HG02588 (cell line): ENCODE results near the gene OGFOD3.
"Not testable (repeated sequence)": the region's sequence is repeated elsewhere in the genome, so short reads cannot be mapped to it uniquely, and the experiment has no call there.

ENCODE experiments used
- ATAC-seq: cut with Tn5 transposase; IDR thresholded peaks from one replicate; pipeline ENCODE4 v1.9.1; 2021; ENCODE audit warnings: mild to moderate bottlenecking, moderate library complexity; ENCODE audit not compliant: unreplicated experiment

Gene OGFOD3

DNA sequence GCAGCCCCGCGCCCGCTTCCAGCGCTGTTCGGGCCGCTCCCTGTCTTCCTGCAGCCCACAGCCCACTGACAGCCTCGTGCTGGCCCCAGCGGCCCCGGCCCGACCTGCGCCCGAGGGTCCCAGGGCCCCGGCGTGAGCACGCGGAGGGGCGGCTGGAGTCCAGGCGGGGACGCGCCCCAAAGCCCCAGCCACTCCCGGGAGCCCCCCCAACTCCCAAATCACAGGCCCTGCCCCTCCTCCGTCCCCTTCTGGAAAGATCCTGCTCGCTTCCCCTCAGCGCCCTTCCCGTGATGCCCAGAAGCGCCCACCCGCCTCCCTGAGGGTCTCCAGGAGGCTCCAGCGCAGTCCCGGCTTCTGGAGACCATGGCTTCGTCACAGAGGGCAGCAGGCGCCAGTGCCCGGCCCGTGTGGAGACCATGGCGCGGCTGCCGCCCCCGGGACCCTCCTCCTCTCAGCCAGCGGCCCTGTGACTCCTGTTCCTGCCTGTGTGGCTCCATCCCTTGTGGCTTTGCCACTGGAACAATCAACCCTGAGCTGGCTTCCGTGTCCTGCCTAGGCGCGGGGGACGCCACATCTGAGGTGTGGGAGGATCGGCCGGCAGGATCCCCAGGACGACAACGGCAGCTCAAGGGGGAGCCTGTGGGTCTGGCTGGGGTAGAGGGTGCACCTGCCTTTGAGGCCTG lies 42.9 kb downstream of the OGFOD3 start:
- ATAC-seq: no peak

- no peak for ATAC-seq
These were observed 43.6 kb downstream of the OGFOD3 start for GRCh38 chr17:82374626-82375331.

DNA sequence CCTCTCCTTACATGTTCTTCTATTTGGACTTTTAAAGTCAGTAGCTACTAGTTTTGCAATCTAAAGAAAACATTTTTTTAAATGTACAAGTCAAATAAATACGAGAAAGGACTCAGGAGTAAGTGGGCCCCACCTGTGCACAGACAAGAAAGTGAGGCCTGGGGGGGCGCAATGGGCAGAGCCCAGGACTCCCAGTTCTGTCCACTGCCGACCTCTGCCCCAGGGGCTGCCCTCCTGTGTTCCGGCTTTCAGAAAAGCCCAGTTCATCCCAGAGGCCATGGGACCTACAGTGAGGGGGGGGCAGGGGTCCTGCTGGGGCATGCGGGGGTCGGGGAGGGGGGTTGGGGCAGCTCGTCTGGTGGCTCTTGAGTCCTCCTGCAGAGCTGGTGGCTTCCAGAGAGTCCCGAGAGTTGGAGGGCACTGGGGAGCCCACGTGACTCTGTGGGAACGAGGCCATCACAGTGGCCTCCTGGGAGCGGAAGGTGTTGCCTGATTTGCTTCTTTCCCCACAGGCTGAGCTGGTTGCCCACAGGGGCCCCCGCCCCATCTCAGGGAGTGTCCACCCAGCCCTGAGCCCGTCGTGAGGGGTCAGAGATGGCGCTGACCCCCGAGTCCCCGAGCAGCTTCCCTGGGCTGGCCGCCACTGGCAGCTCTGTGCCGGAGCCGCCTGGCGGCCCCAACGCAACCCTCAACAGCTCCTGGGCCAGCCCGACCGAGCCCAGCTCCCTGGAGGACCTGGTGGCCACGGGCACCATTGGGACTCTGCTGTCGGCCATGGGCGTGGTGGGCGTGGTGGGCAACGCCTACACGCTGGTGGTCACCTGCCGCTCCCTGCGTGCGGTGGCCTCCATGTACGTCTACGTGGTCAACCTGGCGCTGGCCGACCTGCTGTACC lies 44.4 kb downstream of the OGFOD3 start:
- no peak for ATAC-seq

DNA sequence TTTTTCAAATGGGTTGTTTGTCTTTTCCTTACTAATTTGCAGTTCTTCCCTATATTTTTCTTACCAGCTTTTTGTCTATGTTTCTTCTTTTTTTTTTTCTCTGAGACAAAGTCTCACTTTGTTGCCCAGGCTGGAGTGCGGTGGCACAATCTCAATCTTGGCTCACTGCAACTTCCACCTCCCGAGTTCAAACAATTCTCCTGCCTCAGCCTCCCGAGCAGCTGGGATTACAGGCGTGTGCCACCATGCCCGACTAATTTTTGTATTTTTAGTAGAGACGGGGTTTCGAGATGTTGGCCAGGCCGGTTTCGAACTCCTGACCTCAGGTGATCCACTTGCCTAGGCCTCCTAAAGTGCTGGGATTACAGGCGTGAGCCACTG lies 45.3 kb downstream of the OGFOD3 start:
- not testable (repeated sequence) for ATAC-seq

DNA sequence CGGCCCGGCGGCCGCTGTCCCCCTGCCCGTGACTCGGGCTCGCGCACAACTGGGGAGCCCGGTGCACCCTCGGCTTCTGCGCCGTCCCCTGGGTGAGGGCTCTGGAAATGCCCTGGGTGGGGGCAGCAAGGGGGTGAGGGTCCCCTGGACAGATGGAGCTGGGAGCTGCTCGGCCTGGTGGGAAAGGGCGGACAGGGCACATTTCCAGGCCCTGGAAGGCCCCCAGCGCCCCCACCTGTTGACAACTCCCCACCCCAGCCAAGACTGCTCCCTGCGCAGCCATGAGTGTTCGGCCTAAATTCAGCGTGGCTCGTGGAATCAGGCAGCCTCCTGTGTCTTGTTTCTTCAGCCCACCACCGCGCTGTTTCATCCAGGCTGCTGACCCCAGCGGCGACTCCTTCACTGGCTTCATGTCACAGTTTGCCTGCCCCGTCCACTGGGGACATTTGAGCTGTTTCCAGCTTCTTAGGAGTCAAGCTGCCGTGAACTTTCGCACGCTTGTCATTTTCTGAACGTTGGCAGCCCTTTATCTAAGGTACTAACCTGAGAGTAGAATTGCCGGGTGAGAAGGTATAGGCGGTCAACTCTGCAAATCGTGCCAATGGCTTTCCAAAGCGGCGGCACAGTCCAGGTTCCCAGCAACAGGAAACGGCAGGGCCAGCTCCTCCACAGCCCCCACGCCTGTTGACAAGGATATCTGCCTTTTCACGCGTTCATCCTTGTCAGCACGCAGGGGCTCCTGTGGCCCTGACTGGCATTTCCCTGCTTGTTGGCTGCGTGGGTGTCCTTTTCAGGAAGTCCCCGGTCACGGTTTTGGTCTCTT lies 45.9 kb downstream of the OGFOD3 start:
- no peak for ATAC-seq

- ATAC-seq: no peak
These were observed 46.8 kb downstream of the OGFOD3 start, which contains the start of gene UTS2R for GRCh38 chr17:82371333-82372248. Gene UTS2R (plus strand): TSS chr17:82371765. CDS start chr17:82374325, 2,560 bp downstream.

DNA sequence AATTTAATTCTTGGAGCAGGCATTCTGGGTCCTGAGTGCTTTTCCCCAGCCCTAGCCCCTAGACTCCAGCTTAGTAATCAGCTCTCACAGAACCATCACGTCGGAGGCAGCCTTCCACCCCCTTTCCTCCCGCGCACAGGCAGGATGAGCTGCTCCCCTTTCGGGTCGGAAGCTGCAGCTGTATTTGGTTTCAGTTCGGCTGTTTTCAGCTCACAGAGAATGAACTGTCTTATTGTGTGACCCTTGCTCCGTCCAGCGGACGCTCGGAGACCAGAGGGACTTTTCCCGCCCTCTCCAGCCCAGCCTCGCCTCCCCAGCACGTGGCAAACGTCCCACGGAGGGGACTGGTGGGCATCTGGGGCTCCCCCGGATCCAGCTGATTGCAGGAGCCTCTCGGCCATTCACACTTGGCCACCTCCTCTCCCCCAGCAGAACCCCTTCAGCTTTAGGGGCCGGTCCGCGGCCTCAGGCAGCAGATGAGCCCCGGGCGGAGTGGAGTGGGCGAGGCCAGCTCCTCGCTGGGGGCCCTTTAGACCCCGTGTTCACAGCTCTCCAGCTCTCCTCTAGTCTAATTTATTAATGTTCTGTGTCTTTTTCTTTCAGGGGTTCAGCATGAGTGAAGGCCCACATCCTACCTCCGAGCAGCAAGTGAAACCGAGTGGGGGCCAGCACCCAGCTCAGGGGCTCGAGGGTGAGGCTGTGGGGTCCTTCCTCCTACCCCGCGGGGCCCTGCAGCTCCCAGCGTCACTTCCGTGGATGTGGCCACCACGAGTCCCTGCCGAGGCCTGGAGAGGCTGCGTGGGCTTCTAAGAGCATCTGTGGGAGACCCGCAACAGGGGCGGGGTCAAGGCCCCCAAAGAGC lies 47.7 kb downstream of the OGFOD3 start:
- ATAC-seq: no peak

DNA sequence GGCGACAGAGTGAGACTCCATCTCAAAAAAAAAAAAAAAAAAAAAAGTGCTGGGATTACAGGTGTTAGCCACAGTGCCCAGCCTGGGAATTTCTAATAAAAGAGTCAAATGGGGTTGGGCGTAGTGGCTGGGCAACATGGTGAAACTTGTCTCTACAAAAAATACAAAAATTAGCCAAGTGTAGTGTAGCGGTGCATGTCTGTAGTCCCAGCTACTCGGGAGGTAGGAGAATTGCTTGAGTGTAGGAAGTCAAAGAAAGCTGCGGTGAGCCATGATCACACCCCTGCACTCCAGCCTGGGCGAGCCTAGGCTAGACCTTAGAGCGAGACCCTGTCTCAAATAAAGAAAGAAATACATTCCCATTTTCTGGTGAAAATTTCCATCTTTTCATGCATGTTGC lies 49.2 kb downstream of the OGFOD3 start:
- ATAC-seq: no peak

DNA sequence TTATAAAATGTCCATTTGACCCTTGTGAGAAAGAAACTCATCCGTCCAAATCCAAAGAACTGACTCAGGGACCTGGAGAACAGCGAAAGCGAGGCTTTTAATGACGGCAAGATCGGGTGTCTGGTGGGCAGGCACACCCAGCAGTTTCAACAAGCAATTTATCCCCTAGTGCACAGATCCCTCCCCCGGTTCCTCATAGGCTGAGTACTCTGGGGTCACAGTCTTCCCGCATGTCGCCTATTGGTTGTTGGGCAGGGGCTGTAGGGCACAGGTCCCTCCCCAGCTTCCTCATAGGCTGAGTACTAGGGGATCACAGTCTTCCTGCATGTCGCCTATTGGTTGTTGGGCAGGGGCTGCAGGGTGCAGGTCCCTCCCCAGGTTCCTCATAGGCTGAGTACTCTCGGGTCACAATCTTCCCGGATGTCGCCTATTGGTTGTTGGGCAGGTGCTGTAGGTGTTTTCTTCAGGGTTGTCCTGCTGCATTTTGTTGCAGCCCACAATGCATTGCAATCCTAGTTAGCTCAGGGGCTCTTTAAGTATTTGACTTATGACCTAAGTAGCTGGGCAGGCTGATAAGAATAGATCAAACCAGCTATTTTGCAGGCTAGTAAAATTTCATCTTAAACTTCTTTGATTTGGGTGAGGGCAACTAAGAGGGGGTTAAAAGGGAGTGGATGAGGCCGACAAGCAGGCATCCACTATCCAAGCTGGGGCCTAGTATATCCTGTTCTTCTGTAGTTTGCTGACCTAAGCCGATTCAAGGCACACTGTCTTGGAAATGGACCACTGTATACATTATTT lies 50.5 kb downstream of the OGFOD3 start:
- ATAC-seq: no peak

GRCh38 chr17:82366749-82367148 lies 51.6 kb downstream of the OGFOD3 start:
- no peak for ATAC-seq

- no peak for ATAC-seq
These were observed 52.6 kb downstream of the OGFOD3 start for GRCh38 chr17:82365606-82366295.

GRCh38 chr17:82361885-82362633 lies 56.3 kb downstream of the OGFOD3 start:
- no peak for ATAC-seq

DNA sequence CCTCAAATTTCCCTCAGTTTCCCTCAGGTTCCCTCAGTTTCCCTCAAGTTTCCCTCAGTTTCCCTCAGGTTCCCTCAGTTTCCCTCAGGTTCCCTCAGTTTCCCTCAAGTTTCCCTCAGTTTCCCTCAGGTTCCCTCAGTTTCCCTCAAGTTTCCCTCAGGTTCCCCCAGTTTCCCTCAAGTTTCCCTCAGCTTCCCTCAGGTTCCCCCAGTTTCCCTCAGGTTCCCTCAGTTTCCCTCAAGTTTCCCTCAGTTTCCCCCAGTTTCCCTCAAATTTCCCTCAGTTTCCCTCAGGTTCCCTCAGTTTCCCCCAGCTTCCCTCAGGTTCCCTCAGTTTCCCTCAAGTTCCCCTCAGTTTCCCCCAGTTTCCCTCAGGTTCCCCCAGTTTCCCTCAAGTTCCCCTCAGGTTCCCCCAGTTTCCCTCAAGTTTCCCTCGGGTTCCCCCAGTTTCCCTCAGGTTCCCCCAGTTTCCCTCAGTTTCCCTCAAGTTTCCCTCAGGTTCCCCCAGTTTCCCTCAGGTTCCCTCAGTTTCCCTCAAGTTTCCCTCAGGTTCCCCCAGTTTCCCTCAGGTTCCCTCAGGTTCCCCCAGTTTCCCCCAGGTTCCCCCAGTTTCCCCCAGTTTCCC lies 58.8 kb downstream of the OGFOD3 start:
- ATAC-seq: not testable (repeated sequence)

DNA sequence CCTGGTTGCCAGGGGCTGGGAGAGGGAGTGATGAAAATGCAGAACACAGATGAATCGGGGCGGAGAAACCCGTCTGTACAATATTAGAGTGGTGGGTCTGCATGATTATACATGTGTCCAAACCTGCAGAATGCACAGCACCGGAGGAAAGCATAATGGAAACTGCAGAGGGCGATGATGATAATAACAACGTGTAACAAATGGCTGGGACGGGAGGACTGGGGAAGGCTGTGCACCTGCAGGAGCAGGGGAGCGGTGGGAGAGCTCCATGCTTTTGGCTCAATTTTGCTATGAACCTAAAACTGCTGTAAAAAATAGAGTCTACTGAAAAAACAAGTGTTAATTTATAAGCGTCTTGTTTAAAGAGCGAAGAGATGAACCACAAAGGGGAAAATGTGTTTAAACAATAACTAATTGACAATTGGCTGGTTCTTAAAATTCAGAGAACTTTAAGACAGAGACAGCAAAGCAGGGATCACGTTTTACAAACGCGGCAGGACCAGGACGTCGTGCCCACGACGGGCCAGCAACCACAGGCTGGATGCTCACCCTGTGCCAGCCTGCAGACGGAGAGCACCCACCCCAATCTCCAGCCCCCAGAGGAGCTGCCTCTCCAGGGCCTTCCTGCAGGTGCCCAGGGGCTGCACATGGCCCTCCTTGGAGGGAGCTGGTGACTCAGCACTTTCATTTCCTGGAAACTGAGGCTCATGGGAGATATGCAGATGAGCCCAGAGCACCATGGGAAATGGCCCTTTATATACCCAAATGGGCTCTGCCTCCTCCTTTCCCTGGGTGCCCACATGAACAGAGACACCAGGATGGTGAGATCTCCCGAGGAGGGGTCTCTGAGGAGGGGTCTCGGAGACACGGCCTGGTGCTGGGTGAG lies 59.7 kb downstream of the OGFOD3 start, which contains the start of gene TEX19:
Gene TEX19, plus strand, starts transcription at position 783 of the 886 bp plus-strand sequence. CDS start 2,904 bp downstream, outside the sequence.
- ATAC-seq: no peak

GRCh38 chr17:82357394-82357793 lies 61.0 kb downstream of the OGFOD3 start:
- no peak for ATAC-seq
